ENCODE data around the gene TMEM130.
"Not testable (repeated sequence)": the region's sequence is repeated elsewhere in the genome, so short reads cannot be mapped to it uniquely, and the experiment has no call there.

TMEM130 gene

DNA sequence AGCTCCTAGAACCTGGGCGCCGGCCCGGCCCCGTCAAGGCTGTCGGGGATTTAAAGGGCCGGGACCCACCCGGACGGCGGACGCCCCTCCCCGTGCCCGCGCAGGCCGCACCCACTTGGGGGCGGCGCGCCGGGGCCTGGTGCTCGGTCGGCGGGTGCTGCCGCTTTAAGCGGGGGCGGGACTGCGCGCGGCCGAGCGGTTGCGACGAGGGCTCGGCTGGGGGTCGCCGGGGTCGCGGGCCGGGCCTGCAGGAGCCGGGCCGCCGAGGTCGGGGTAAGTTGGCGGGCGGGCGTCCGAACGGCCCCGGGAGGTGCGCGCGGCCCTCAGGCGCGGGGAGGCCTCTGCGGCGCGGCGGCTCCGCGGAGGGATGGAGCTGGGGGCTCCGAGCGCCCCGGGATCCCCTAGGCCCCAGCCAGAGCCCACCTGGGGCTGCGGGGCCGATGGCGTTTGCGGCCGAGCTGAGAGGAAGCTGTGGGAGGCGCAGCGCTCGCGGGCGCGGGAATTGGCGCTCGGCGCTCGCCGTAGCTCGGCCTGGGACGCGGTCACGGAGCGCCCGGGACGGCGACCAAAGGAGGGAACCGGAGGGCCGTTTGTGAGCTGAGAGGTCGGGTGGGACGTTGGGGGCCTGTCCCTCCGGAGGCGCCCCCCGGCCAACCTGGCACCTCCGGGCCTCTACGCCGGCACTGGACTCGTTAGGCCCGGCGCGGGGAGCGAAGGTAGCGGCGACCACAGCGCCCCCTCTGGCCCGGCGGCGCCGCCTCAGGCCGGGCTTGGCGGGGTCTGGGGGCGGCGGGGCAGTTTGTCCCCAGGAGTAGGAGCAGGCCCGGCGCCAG is 8.8 kb upstream of the TMEM130 start, which contains the start of gene TRRAP:
TSS of gene TRRAP (plus strand) at position 168 of the 833 bp plus-strand sequence. CDS start 2,619 bp downstream, outside the sequence.
- in situ Hi-C loops (cut with HindIII; ENCODE audit: low sequenced_read_pairs): no loop called here
- H3K4me3 ChIP-seq (ENCODE audit: low read depth, low read length): peak within 1 kb of the TSS; percentile 98
- TF ChIP-seq, protein P1, sequence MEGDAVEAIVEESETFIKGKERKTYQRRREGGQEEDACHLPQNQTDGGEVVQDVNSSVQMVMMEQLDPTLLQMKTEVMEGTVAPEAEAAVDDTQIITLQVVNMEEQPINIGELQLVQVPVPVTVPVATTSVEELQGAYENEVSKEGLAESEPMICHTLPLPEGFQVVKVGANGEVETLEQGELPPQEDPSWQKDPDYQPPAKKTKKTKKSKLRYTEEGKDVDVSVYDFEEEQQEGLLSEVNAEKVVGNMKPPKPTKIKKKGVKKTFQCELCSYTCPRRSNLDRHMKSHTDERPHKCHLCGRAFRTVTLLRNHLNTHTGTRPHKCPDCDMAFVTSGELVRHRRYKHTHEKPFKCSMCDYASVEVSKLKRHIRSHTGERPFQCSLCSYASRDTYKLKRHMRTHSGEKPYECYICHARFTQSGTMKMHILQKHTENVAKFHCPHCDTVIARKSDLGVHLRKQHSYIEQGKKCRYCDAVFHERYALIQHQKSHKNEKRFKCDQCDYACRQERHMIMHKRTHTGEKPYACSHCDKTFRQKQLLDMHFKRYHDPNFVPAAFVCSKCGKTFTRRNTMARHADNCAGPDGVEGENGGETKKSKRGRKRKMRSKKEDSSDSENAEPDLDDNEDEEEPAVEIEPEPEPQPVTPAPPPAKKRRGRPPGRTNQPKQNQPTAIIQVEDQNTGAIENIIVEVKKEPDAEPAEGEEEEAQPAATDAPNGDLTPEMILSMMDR (IDR thresholded peaks at IDR 0.05; ENCODE audit: low read depth, low read length): peak; percentile 66
- peak; percentile 70 for DNase-seq (ENCODE audit: low read depth, low spot score)

DNA sequence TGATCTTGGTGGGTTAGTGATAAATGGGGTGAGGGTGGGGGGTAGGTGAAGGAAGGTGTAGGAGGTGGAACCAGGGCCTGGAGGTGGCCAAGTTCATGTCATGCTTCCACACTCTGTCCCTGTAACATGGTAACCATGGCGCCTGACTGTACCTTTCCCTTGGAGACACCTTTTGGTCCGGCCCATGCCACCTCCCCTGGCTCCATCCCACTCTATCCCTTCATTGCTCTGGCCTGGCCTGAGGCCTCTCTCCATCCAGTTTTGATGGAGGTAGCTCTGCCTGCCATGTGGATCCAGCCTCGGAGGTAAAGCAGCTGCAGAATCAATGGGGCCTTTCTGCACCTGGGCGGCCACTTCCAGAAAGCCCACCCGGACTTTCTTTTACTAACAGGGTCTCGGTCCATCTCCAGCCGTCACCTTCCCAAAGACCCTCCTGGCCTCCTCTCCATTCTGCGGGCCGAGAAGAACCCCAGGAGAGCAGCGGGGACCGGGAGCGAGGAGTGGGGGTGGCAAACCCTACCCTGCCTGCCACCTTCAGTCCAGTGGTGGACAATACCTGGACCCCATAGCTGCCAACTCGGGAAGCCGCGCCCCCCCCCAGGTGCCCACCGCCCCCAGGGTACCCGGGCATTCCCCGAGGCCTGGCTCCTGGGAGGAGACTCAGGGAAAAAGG is 8.0 kb upstream of the TMEM130 start:
- DNase-seq (ENCODE audit: low read depth, low spot score): no peak
- TF ChIP-seq, protein P1 (IDR thresholded peaks at IDR 0.05; ENCODE audit: low read depth, low read length): no peak
- in situ Hi-C loops (cut with HindIII; ENCODE audit: low sequenced_read_pairs): no loop called here
- peak overlapping the region; percentile 98 for H3K4me3 ChIP-seq (ENCODE audit: low read depth, low read length)

DNA sequence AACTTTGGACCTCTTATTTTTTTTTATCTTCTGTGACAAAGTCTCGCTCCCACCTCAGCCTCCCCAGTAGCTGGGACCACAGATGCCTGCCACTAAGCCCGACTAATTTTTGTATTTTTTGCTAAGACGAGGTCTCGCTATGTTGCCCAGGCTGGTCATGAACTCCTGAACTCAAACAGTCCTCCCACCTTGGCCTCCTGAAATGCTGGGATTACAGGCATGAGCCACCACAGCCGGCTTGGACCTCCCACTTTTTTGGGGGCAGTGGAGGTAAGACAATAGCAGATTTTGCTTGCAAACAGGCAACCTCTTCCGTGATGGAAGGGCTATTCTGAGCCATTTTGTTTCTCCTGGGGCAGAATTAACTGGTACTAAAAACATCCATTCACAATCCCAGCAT is 7.3 kb upstream of the TMEM130 start:
- TF ChIP-seq, protein P1 (IDR thresholded peaks at IDR 0.05; ENCODE audit: low read depth, low read length): no peak
- DNase-seq (ENCODE audit: low read depth, low spot score): no peak
- H3K4me3 ChIP-seq (ENCODE audit: low read depth, low read length): no peak overlapping the region
- in situ Hi-C loops (cut with HindIII; ENCODE audit: low sequenced_read_pairs): no loop called here

DNA sequence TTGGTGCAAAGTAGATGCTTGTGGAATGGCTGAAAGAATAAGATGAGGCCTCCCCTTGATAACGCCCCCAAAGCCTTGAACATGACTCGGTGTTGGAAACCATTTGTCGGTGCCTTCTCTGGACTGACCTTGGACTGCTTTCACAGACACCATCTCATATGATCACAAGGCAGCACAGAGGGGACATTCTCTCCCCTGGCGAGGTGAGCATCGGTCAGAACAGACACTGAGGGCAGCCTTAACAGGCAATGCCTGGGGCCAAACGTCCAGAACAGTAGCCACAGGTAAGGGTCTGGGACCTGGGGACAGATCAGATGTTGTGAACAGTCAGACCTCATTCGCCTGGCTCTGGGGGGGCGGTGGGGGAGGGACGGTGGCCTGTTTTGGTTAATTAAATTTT is 5.7 kb upstream of the TMEM130 start:
- TF ChIP-seq, protein P1 (IDR thresholded peaks at IDR 0.05; ENCODE audit: low read depth, low read length): no peak
- H3K4me3 ChIP-seq (ENCODE audit: low read depth, low read length): no peak overlapping the region
- DNase-seq (ENCODE audit: low read depth, low spot score): no peak
- in situ Hi-C loops (cut with HindIII; ENCODE audit: low sequenced_read_pairs): no loop called here

DNA sequence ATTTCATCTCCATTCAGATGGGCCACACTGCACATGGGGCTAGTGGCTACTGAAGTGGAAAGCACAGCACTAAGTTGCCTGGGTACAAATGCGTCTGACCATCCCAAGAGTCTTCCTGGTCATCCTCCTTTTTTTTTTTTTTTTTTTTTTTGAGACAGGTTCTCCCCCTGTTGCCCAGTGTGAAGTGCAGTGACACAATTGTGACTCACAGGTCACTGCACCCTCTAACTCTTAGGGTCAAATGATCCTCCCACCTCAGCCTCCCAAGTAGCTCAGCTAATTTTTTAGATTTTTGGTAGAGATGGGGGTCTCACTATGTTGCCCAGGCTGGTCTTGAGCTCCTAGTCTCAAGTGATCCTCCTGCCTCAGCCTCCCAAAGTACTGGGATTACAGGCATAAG is 5.1 kb upstream of the TMEM130 start:
- no peak overlapping the region for H3K4me3 ChIP-seq (ENCODE audit: low read depth, low read length)
- TF ChIP-seq, protein P1 (IDR thresholded peaks at IDR 0.05; ENCODE audit: low read depth, low read length): no peak
- in situ Hi-C loops (cut with HindIII; ENCODE audit: low sequenced_read_pairs): no loop called here
- no peak for DNase-seq (ENCODE audit: low read depth, low spot score)

DNA sequence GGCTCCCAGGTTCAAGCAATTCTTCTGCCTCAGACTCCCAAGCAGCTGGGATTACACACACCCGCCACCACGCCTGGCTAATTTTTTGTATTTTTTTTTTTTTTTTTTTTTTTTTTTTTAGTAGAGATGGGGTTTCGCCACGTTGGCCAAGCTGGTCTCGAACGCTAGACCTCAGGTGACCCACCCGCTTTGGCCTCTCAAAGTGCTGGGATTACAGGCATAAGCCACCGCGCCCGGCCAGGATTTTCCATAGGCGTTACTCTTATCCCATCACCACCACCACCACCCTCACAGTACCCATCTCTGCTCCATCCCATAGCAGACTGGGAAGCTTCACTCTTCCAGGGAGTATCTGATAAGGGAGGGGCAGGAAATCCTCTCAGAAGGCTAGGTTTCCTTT is 3.8 kb upstream of the TMEM130 start:
- H3K4me3 ChIP-seq (ENCODE audit: low read depth, low read length); DNase-seq (ENCODE audit: low read depth, low spot score); in situ Hi-C loops (cut with HindIII; ENCODE audit: low sequenced_read_pairs): not testable (repeated sequence)
